ENCODE data around the gene BSCL2.
A peak's percentile ranks its signal among the peaks of the same experiment; 100 is the strongest.
"Not testable (repeated sequence)": the region's sequence is repeated elsewhere in the genome, so short reads cannot be mapped to it uniquely, and the experiment has no call there.

The BSCL2 gene

GRCh38 chr11:62652161-62653006 is 54.8 kb downstream of the BSCL2 start:
- no peak for DNase-seq

GRCh38 chr11:62650283-62650682 is 56.9 kb downstream of the BSCL2 start:
- not testable (repeated sequence) for DNase-seq

DNA sequence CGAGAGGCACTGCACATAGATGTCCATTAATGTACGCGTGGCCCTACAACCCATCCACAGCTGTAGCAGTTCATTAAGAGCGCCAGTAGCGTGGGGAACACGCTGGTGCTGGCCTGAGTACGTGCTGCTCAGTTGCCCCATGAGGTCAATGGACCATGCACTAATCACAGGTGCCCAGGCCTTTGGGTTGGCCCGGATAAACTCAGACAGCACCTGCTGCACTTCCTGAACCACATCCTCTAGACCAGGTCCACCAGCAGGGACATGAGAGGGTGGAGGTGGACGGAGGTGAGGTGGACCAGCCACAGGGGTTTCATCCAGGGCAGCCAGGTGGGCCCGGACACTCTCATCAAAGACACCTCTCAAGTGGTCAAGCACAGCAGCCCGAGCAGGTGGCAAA is 57.7 kb downstream of the BSCL2 start:
- no peak for DNase-seq

DNA sequence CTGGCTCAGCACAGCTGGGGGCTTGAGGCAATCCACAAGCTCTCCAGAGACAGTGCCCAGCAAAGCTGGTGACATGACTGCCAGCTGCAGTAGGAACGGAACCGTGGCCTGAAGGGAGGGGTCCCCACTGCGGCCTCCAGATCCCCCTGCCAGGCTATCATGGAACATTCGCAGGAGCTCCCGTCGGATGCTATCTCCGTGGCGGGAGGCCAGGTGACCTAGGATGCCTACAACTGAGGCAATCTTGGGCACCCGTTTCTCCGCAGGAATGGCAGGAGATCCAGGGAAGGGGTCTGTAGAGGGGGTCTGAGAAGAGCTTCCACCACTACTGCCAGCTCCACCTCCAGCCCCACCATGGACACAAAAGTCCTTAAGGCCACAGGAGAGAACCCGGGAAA is 58.3 kb downstream of the BSCL2 start:
- DNase-seq: no peak

- no peak for DNase-seq
Measured at GRCh38 chr11:62648185-62648966, 58.8 kb downstream of the BSCL2 start.

- no peak for DNase-seq
Measured at GRCh38 chr11:62647609-62648005, 59.6 kb downstream of the BSCL2 start.

- DNase-seq: no peak
Measured at GRCh38 chr11:62646825-62647608, 60.2 kb downstream of the BSCL2 start.

- peak; percentile 98 for DNase-seq
Measured at GRCh38 chr11:62645946-62646824, 61.0 kb downstream of the BSCL2 start, which contains the start of gene GANAB. Gene GANAB, minus strand, starts transcription at chr11:62646613. Its CDS starts 14 bp downstream, at chr11:62646599.

GRCh38 chr11:62645671-62645945 is 61.6 kb downstream of the BSCL2 start:
- no peak for DNase-seq

- DNase-seq: no peak
Measured at GRCh38 chr11:62644220-62644619, 63.0 kb downstream of the BSCL2 start.
